ENCODE results near the gene SEMA3G.

Gene SEMA3G

GRCh38 chr3:52384019-52384761 is 60.7 kb downstream of the SEMA3G start:
- no peak for DNase-seq (ENCODE audit: low read depth)
- no peak overlapping the region for H3K4me3 ChIP-seq (replicated peaks; ENCODE audit: low read depth, low read length)
- no peak for TF ChIP-seq CTCF (IDR thresholded peaks at IDR 0.05; ENCODE audit: low read length, missing control alignments)

GRCh38 chr3:52383446-52383845 is 61.5 kb downstream of the SEMA3G start:
- H3K4me3 ChIP-seq (replicated peaks; ENCODE audit: low read depth, low read length): no peak overlapping the region
- DNase-seq (ENCODE audit: low read depth): no peak
- TF ChIP-seq CTCF (IDR thresholded peaks at IDR 0.05; ENCODE audit: low read length, missing control alignments): no peak
